Measurements from ENCODE around the gene ADGRD2. TPM values are rescaled to one million over a fixed set of nuclear protein-coding genes. Genes with fewer than 3 reads are reported as not detected.

ADGRD2 gene
- total and polyA plus RNA-seq, 2 of the 13 experiments (the other 11 are each of a cell fraction or from before 2014, with no cell fraction given), result not detected

- TF ChIP-seq, protein P1, sequence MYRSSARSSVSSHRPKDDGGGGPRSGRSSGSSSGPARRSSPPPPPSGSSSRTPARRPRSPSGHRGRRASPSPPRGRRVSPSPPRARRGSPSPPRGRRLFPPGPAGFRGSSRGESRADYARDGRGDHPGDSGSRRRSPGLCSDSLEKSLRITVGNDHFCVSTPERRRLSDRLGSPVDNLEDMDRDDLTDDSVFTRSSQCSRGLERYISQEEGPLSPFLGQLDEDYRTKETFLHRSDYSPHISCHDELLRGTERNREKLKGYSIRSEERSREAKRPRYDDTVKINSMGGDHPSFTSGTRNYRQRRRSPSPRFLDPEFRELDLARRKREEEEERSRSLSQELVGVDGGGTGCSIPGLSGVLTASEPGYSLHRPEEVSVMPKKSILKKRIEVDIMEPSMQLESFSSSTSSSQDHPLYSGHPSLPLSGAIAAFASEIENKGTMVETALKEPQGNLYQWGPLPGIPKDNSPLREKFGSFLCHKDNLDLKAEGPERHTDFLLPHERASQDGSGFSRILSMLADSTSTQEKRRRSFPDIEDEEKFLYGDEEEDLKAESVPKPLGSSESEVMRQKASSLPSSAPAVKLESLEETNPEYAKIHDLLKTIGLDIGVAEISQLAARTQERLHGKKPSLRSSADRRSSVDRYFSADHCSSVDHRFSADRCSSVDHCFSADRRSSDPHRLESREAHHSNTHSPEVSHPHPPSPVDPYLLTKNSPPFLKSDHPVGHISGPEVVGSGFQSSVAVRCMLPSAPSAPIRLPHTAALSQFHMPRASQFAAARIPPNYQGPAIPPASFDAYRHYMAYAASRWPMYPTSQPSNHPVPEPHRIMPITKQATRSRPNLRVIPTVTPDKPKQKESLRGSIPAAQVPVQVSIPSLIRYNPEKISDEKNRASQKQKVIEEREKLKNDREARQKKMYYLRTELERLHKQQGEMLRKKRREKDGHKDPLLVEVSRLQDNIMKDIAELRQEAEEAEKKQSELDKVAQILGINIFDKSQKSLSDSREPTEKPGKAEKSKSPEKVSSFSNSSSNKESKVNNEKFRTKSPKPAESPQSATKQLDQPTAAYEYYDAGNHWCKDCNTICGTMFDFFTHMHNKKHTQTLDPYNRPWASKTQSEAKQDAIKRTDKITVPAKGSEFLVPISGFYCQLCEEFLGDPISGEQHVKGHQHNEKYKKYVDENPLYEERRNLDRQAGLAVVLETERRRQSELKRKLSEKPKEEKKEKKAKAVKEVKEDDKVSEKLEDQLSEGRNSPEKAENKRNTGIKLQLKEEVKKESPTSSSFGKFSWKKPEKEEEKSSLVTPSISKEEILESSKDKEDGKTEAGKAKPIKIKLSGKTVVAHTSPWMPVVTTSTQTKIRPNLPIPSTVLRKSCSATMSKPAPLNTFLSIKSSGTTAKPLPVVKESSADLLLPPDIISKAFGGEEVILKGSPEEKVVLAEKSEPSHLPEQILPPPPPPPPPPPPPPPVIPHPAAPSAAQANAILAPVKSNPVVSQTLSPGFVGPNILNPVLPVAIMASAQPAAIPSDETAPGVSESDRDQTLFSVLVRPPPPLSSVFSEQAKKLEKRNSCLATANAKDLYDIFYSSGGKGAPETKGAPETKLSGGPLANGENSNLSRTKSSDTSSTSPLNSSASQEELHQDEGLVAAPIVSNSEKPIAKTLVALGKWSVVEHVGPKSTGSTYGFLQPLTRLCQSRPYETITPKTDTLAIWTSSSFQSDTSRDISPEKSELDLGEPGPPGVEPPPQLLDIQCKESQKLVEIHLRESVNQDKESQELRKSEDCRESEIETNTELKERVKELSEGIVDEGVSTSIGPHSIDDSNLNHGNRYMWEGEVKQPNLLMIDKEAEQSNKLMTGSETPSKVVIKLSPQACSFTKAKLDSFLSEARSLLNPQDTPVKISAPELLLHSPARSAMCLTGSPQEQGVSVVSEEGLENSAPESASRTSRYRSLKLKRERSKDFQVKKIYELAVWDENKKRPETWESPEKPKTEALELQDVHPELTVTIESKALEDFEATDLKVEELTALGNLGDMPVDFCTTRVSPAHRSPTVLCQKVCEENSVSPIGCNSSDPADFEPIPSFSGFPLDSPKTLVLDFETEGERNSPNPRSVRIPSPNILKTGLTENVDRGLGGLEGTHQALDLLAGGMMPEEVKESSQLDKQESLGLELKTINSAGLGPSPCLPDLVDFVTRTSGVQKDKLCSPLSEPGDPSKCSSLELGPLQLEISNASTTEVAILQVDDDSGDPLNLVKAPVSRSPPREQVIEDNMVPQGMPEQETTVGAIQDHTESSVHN (CRISPR knock-in tag; IDR thresholded peaks at IDR 0.05), result no peak
- TF ChIP-seq ZNF337 (CRISPR knock-in tag; IDR thresholded peaks at IDR 0.05; ENCODE audit: borderline replicate concordance, low read depth) (no peak), EED (CRISPR knock-in tag; IDR thresholded peaks at IDR 0.05) (0 out of 2 replicates have a peak, but pooled peaks have one; percentile 41), ZBTB42 (CRISPR knock-in tag; IDR thresholded peaks at IDR 0.05) (no peak), ZFP36L2 (CRISPR knock-in tag; IDR thresholded peaks at IDR 0.05) (no peak), AKNA (CRISPR knock-in tag; IDR thresholded peaks at IDR 0.05; ENCODE audit: borderline replicate concordance) (no peak), ZNF577 (CRISPR knock-in tag; IDR thresholded peaks at IDR 0.05; ENCODE audit: borderline replicate concordance, low read depth) (no peak), FOXA3 (CRISPR knock-in tag; IDR thresholded peaks at IDR 0.05) (peak; percentile 72)
- TF ChIP-seq, protein P2, sequence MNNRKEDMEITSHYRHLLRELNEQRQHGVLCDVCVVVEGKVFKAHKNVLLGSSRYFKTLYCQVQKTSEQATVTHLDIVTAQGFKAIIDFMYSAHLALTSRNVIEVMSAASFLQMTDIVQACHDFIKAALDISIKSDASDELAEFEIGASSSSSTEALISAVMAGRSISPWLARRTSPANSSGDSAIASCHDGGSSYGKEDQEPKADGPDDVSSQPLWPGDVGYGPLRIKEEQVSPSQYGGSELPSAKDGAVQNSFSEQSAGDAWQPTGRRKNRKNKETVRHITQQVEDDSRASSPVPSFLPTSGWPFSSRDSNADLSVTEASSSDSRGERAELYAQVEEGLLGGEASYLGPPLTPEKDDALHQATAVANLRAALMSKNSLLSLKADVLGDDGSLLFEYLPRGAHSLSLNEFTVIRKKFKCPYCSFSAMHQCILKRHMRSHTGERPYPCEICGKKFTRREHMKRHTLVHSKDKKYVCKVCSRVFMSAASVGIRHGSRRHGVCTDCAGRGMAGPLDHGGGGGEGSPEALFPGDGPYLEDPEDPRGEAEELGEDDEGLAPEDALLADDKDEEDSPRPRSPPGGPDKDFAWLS (CRISPR knock-in tag; IDR thresholded peaks at IDR 0.05; ENCODE audit: borderline replicate concordance), result no peak
- TF ChIP-seq, protein P3, sequence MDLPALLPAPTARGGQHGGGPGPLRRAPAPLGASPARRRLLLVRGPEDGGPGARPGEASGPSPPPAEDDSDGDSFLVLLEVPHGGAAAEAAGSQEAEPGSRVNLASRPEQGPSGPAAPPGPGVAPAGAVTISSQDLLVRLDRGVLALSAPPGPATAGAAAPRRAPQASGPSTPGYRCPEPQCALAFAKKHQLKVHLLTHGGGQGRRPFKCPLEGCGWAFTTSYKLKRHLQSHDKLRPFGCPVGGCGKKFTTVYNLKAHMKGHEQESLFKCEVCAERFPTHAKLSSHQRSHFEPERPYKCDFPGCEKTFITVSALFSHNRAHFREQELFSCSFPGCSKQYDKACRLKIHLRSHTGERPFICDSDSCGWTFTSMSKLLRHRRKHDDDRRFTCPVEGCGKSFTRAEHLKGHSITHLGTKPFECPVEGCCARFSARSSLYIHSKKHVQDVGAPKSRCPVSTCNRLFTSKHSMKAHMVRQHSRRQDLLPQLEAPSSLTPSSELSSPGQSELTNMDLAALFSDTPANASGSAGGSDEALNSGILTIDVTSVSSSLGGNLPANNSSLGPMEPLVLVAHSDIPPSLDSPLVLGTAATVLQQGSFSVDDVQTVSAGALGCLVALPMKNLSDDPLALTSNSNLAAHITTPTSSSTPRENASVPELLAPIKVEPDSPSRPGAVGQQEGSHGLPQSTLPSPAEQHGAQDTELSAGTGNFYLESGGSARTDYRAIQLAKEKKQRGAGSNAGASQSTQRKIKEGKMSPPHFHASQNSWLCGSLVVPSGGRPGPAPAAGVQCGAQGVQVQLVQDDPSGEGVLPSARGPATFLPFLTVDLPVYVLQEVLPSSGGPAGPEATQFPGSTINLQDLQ (CRISPR knock-in tag; IDR thresholded peaks at IDR 0.05), result 0 out of 2 replicates have a peak, but pooled peaks have one; percentile 24
Measured at GRCh38 chr9:124415102-124415851, 35.0 kb upstream of the ADGRD2 start, which contains the start of gene PSMB7 (continued).

Data from HepG2 (cell line).